RWPE2 (cell line): ENCODE data around the gene CD2.

Experiments used
- ATAC-seq: fragments of 200-7000 bp; cut with Tn5 transposase; 3 replicates; pipeline ENCODE4 v1.9.1; 2021; ENCODE audit warnings: low read depth
- DNase-seq: peaks from one replicate; pipeline ENCODE4 v3.0.0-alpha.2; 2020; ENCODE audit warnings: low spot score
- H3K27ac ChIP-seq: fragments of 450-650 bp; 2 replicates; pipeline ENCODE4 v1.5.1; 2017; ENCODE audit warnings: mild to moderate bottlenecking; ENCODE audit not compliant: poor library complexity, severe bottlenecking
- H3K27me3 ChIP-seq: fragments of 250-450 bp; sonication (Bioruptor Pico); 2 replicates; pipeline ENCODE4 v1.5.1; 2021; ENCODE audit warnings: mild to moderate bottlenecking, moderate library complexity; ENCODE audit not compliant: insufficient read depth, poor library complexity, severe bottlenecking
- H3K36me3 ChIP-seq: fragments of 250-450 bp; sonication (Bioruptor Pico); 2 replicates; pipeline ENCODE4 v1.5.1; 2020; ENCODE audit warnings: low read depth, mild to moderate bottlenecking, moderate library complexity
- H3K4me1 ChIP-seq: fragments of 250-450 bp; sonication (Bioruptor Pico); 2 replicates; pipeline ENCODE4 v1.5.1; 2021; ENCODE audit warnings: mild to moderate bottlenecking, moderate library complexity; ENCODE audit not compliant: insufficient read depth, poor library complexity, severe bottlenecking
- H3K4me3 ChIP-seq: fragments of 250-450 bp; sonication (Bioruptor Pico); 2 replicates; pipeline ENCODE4 v1.5.1; 2021; ENCODE audit warnings: mild to moderate bottlenecking, moderate library complexity; ENCODE audit not compliant: severe bottlenecking
- H3K9me3 ChIP-seq: fragments of 250-450 bp; sonication (Bioruptor Pico); 2 replicates; pipeline ENCODE4 v1.5.1; 2021; ENCODE audit warnings: mild to moderate bottlenecking, moderate library complexity; ENCODE audit not compliant: severe bottlenecking
- TF ChIP-seq, protein P1 (sequence below): fragments of 450-650 bp; IDR thresholded peaks from one replicate; pipeline ENCODE4 v1.5.1; 2017; ENCODE audit warnings: mild to moderate bottlenecking, moderate library complexity; ENCODE audit not compliant: poor library complexity, severe bottlenecking

Gene CD2

DNA sequence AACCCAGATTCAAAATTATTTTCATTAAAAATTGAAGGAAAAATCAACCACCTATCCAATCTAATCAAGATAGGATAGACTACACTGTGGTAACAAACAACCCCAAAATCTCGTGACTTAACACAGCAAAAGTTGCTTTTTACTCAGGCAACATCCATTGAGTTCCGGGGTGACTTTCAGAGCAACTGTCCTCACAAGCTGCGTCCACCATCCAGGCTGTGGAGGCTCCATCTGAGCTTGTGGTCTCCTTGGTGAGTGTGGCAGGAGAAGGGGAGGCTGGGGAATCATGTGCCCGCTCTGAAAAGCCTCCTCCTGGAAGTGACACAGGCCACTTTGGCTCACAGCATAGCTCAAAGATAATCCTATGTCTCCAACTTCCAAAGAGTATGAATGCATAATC, 52.4 kb downstream of the CD2 start:
- Histone ChIP-seq H3K9me3 (no peaks in the 10 kb centered on the region), H3K27me3 (no peaks in the 10 kb centered on the region), H3K27ac (no peak overlapping the region), H3K4me1 (peaks cover 18% of the 10 kb centered on the region), H3K36me3 (no peaks in the 10 kb centered on the region), H3K4me3 (no peak overlapping the region)
- no peak for ATAC-seq
- TF ChIP-seq, protein P1, sequence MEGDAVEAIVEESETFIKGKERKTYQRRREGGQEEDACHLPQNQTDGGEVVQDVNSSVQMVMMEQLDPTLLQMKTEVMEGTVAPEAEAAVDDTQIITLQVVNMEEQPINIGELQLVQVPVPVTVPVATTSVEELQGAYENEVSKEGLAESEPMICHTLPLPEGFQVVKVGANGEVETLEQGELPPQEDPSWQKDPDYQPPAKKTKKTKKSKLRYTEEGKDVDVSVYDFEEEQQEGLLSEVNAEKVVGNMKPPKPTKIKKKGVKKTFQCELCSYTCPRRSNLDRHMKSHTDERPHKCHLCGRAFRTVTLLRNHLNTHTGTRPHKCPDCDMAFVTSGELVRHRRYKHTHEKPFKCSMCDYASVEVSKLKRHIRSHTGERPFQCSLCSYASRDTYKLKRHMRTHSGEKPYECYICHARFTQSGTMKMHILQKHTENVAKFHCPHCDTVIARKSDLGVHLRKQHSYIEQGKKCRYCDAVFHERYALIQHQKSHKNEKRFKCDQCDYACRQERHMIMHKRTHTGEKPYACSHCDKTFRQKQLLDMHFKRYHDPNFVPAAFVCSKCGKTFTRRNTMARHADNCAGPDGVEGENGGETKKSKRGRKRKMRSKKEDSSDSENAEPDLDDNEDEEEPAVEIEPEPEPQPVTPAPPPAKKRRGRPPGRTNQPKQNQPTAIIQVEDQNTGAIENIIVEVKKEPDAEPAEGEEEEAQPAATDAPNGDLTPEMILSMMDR, result no peak
- DNase-seq, result no peak

DNA sequence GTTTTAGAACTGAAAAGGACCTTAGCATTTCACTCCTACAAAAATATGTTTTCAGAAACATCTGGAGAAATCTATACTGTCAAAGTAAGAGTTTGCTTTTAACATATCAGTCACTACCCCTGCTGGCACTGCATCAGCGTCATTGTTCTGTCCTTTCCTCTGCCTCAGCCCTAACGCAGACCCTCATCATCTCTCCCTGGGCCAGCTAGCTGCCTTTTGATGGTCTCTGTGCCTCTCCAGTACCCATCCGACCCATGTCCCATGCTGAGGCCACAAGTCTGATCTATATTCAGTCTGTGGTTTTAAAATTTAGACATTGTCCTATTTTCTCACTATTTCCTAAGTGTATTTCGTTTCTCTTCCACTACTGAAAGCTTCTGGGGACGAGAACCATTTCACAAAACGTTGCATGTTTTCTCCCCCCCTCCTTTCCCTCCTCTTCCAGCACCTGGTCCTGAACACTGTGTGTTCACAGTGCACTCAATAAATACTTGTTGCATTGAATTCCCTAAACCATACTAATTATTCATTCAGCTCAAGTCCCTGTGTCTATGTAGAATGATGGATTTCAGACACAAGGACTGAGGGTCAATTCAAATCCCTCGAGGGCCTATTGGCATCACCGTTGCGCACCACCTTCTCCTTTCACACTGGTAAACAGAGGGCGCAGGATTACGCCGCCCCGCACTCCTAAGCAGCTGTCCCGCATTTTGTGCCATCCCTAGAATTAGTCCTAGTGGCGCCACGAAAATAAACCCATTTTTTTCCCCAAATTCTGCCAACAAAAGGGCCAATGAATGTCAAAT, 53.4 kb downstream of the CD2 start:
- DNase-seq, result no peak

GRCh38 chr1:116808200-116808847, 54.1 kb downstream of the CD2 start:
- Histone ChIP-seq H3K36me3 (no peaks in the 10 kb centered on the region), H3K27me3 (no peaks in the 10 kb centered on the region), H3K27ac (peak overlapping the region; percentile 64), H3K4me1 (peaks cover 18% of the 10 kb centered on the region), H3K4me3 (no peak overlapping the region), H3K9me3 (peaks cover 4% of the 10 kb centered on the region)
- TF ChIP-seq, protein P1, result no peak
- DNase-seq, result no peak
- ATAC-seq, result peak; percentile 76

More for the DNA sequence above, 53.4 kb downstream of the CD2 start:
- peaks cover 2% of the 10 kb centered on the region for H3K9me3 ChIP-seq
- peaks cover 18% of the 10 kb centered on the region for H3K4me1 ChIP-seq
- no peak for ATAC-seq
- no peak overlapping the region for H3K4me3 ChIP-seq
- TF ChIP-seq, protein P1, result no peak
- peak overlapping the region; percentile 64 for H3K27ac ChIP-seq
- no peaks in the 10 kb centered on the region for H3K36me3 ChIP-seq
- H3K27me3 ChIP-seq, result no peaks in the 10 kb centered on the region

DNA sequence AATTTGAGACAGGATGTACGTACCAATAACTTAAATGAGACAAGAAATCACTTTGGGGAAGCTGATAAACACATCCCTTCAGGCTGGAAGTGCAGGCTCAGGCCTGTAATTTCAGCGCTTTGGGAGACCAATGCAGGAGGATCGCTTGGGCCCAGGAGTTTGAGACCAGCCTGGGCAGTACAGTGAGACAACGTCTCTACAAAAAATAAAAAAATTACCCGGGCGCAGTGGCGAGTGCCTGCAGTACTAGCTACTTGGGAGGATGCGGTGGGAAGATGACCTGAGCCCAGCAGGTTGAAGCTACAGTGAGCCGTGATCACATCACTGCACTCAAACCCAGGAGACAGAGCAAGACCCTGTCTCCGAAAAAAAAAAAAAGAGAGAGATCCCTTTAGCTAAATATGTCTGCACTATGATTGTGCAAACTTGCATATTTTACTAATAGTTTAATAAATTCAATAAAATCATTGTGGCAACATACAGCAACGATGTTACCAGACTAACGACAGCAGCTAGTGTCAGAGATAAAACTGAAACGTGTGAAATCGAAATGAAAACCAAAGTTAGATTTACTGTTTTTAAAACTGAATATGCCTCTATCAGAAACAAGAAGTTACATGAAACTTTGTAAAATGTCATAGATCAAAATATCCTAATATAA, 54.7 kb downstream of the CD2 start:
- peaks cover 4% of the 10 kb centered on the region for H3K9me3 ChIP-seq
- H3K4me1 ChIP-seq, result peaks cover 18% of the 10 kb centered on the region
- peak overlapping the region; percentile 64 for H3K27ac ChIP-seq
- no peaks in the 10 kb centered on the region for H3K27me3 ChIP-seq
- DNase-seq (no peak), ATAC-seq (no peak)
- TF ChIP-seq, protein P1, result no peak
- H3K4me3 ChIP-seq, result no peak overlapping the region
- H3K36me3 ChIP-seq, result no peaks in the 10 kb centered on the region
